NT2/D1 (cell line): ENCODE results near the gene SV2C.

Experiments used
- DNase-seq: peaks from one replicate; pipeline ENCODE4 v3.0.0-alpha.2; 2011; ENCODE audit warnings: low read depth, low spot score
- H3K27me3 ChIP-seq: 2 replicates; pipeline ENCODE4 v1.6.0; 2011; ENCODE audit warnings: mild to moderate bottlenecking; ENCODE audit not compliant: insufficient read length, insufficient read depth
- H3K36me3 ChIP-seq: 2 replicates; pipeline ENCODE4 v1.6.1; 2011; ENCODE audit warnings: mild to moderate bottlenecking, low read length, mixed read lengths; ENCODE audit not compliant: insufficient read depth, insufficient read length
- H3K4me1 ChIP-seq: 2 replicates; pipeline ENCODE4 v1.5.1; 2011; ENCODE audit not compliant: insufficient read depth, insufficient read length
- H3K4me3 ChIP-seq: 2 replicates; pipeline ENCODE4 v1.5.1; 2011; ENCODE audit warnings: low read depth; ENCODE audit not compliant: insufficient read length
- H3K9ac ChIP-seq: 2 replicates; pipeline ENCODE4 v1.6.0; 2011; ENCODE audit warnings: low read depth; ENCODE audit not compliant: insufficient read length
- H3K9me3 ChIP-seq: 2 replicates; pipeline ENCODE4 v1.5.1; 2011; ENCODE audit warnings: mild to moderate bottlenecking, low read length; ENCODE audit not compliant: insufficient read depth
- SUZ12 ChIP-seq: IDR thresholded peaks from 2 replicates; pipeline ENCODE4 v1.6.1; 2011; ENCODE audit not compliant: insufficient read length, insufficient read depth; ENCODE audit errors: extremely low read depth
- YY1 ChIP-seq: IDR thresholded peaks from 2 replicates; pipeline ENCODE4 v1.6.1; 2011; ENCODE audit not compliant: insufficient read length, insufficient read depth
- ZNF274 ChIP-seq: IDR thresholded peaks from 2 replicates; pipeline ENCODE4 v1.6.1; 2011; ENCODE audit warnings: mild to moderate bottlenecking, low read depth, low read length

Gene SV2C

DNA sequence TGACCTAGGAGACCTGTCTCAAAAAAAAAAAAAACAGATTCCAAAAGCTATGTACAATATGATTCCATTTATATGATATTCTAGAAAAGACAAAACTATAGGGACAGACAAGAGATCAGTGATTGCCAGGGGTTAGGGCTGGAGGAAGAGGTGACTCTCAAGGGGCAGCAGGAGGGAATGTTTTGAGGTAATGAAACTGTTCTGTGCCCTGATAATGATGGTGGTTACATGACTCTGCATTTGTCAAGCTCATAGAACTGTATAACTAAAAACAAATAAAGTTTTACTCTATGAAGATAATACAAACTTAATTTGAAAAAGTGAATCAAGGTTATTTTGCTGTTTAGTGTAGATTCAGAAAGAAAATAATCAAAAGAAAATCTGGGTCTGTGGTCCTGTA is 194.6 kb downstream of the SV2C start:
- no peaks in the 10 kb centered on the region for H3K9me3 ChIP-seq
- no peaks in the 10 kb centered on the region for H3K27me3 ChIP-seq
- no peak overlapping the region for H3K9ac ChIP-seq
- H3K36me3 ChIP-seq = no peaks in the 10 kb centered on the region
- H3K4me1 ChIP-seq = no peaks in the 10 kb centered on the region
- H3K4me3 ChIP-seq = no peak overlapping the region
- TF ChIP-seq ZNF274 (no peak), SUZ12 (no peak), YY1 (no peak)
- DNase-seq = no peak

- no peak overlapping the region for H3K9ac ChIP-seq
- H3K36me3 ChIP-seq = no peaks in the 10 kb centered on the region
- no peak overlapping the region for H3K4me3 ChIP-seq
- DNase-seq = no peak
- H3K27me3 ChIP-seq = no peaks in the 10 kb centered on the region
- H3K9me3 ChIP-seq = no peaks in the 10 kb centered on the region
- H3K4me1 ChIP-seq = no peaks in the 10 kb centered on the region
- TF ChIP-seq ZNF274 (no peak), SUZ12 (no peak), YY1 (no peak)
These were observed 195.1 kb downstream of the SV2C start for GRCh38 chr5:76278261-76278789.

- TF ChIP-seq YY1 = no peak
- TF ChIP-seq SUZ12 = no peak
- TF ChIP-seq ZNF274 = no peak
- H3K36me3 ChIP-seq = no peaks in the 10 kb centered on the region
- no peaks in the 10 kb centered on the region for H3K27me3 ChIP-seq
- H3K4me3 ChIP-seq = no peak overlapping the region
- no peak for DNase-seq
- no peak overlapping the region for H3K9ac ChIP-seq
- no peaks in the 10 kb centered on the region for H3K9me3 ChIP-seq
- no peaks in the 10 kb centered on the region for H3K4me1 ChIP-seq
These were observed 197.3 kb downstream of the SV2C start for GRCh38 chr5:76280494-76280893.

GRCh38 chr5:76283670-76284069 is 200.5 kb downstream of the SV2C start:
- no peaks in the 10 kb centered on the region for H3K36me3 ChIP-seq
- H3K9me3 ChIP-seq = no peaks in the 10 kb centered on the region
- no peak overlapping the region for H3K9ac ChIP-seq
- H3K4me3 ChIP-seq = no peak overlapping the region
- H3K27me3 ChIP-seq = no peaks in the 10 kb centered on the region
- no peak for DNase-seq
- TF ChIP-seq YY1 (no peak), ZNF274 (no peak), SUZ12 (no peak)
- no peaks in the 10 kb centered on the region for H3K4me1 ChIP-seq

DNA sequence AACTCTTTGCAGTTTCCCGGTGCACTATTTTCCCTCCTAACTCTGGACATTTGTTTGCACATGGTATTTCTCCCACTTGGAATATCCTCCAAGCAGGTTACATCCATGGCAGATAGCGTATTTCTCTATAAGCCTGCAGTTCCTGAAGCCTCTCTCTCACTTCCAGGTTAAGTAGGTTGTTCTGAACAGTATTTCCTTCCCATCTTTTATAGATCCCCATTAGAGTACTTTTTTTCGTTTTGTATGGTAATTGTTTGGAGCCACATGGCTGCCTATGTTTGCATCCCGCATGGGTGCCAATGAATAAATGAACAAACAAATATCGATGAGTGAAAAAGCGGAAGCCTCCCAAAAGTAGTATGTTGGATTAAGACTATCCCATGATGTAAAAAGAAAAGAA is 206.5 kb downstream of the SV2C start:
- Histone ChIP-seq H3K4me1 (no peaks in the 10 kb centered on the region), H3K9me3 (no peaks in the 10 kb centered on the region), H3K36me3 (no peaks in the 10 kb centered on the region), H3K27me3 (no peaks in the 10 kb centered on the region), H3K9ac (no peak overlapping the region), H3K4me3 (no peak overlapping the region)
- TF ChIP-seq ZNF274 = no peak
- no peak for TF ChIP-seq SUZ12
- no peak for DNase-seq

- H3K36me3 ChIP-seq = no peaks in the 10 kb centered on the region
- H3K4me3 ChIP-seq = no peak overlapping the region
- DNase-seq = no peak
- H3K4me1 ChIP-seq = no peaks in the 10 kb centered on the region
- H3K27me3 ChIP-seq = no peaks in the 10 kb centered on the region
- H3K9me3 ChIP-seq = no peaks in the 10 kb centered on the region
- TF ChIP-seq YY1 = no peak
- TF ChIP-seq ZNF274 = no peak
- no peak for TF ChIP-seq SUZ12
- H3K9ac ChIP-seq = no peak overlapping the region
These were observed 207.2 kb downstream of the SV2C start for GRCh38 chr5:76290321-76290757.

GRCh38 chr5:76291305-76292077 is 208.3 kb downstream of the SV2C start:
- no peak for TF ChIP-seq ZNF274
- TF ChIP-seq SUZ12 = no peak
- no peak for TF ChIP-seq YY1
- H3K4me3 ChIP-seq = no peak overlapping the region
- no peaks in the 10 kb centered on the region for H3K36me3 ChIP-seq
- H3K9me3 ChIP-seq = no peaks in the 10 kb centered on the region
- H3K4me1 ChIP-seq = no peaks in the 10 kb centered on the region
- DNase-seq = no peak
- H3K9ac ChIP-seq = no peak overlapping the region
- no peaks in the 10 kb centered on the region for H3K27me3 ChIP-seq
